ENCODE measurements around the gene RILPL2.
"Not testable (repeated sequence)": the region's sequence is repeated elsewhere in the genome, so short reads cannot be mapped to it uniquely, and the experiment has no call there.

The RILPL2 gene

GRCh38 chr12:123449249-123449733, 12.8 kb upstream of the RILPL2 start:
- DNase-seq, result no peak

- DNase-seq, result no peak
Observed at GRCh38 chr12:123446333-123446713, 9.8 kb upstream of the RILPL2 start.

GRCh38 chr12:123445388-123446332, 9.2 kb upstream of the RILPL2 start:
- DNase-seq, result no peak

- DNase-seq, result no peak
Observed at GRCh38 chr12:123444092-123445026, 7.9 kb upstream of the RILPL2 start.

- DNase-seq, result no peak
Observed at GRCh38 chr12:123442774-123443173, 6.3 kb upstream of the RILPL2 start.

- DNase-seq, result no peak
Observed at GRCh38 chr12:123441523-123442164, 5.2 kb upstream of the RILPL2 start.

- DNase-seq, result no peak
Observed at GRCh38 chr12:123435636-123436016, 858 bp downstream of the RILPL2 start.

- DNase-seq, result no peak
Observed at GRCh38 chr12:123433615-123434014, 2.9 kb downstream of the RILPL2 start.

- peak; percentile 25 for DNase-seq
Observed at GRCh38 chr12:123431951-123432817, 4.3 kb downstream of the RILPL2 start.

GRCh38 chr12:123429101-123429500, 7.4 kb downstream of the RILPL2 start:
- DNase-seq, result not testable (repeated sequence)

- DNase-seq, result no peak
Observed at GRCh38 chr12:123428591-123428990, 7.9 kb downstream of the RILPL2 start.

- peak; percentile 25 for DNase-seq
Observed at GRCh38 chr12:123427036-123427769, 9.3 kb downstream of the RILPL2 start.

- no peak for DNase-seq
Observed at GRCh38 chr12:123421314-123421713, 15.2 kb downstream of the RILPL2 start.

GRCh38 chr12:123410041-123410412, 26.5 kb downstream of the RILPL2 start:
- DNase-seq, result no peak

- DNase-seq, result not testable (repeated sequence)
Observed at GRCh38 chr12:123409284-123410040, 27.0 kb downstream of the RILPL2 start.

- not testable (repeated sequence) for DNase-seq
Observed at GRCh38 chr12:123408619-123409018, 27.9 kb downstream of the RILPL2 start.

- DNase-seq, result not testable (repeated sequence)
Observed at GRCh38 chr12:123407934-123408333, 28.6 kb downstream of the RILPL2 start.

- not testable (repeated sequence) for DNase-seq
Observed at GRCh38 chr12:123407269-123407668, 29.2 kb downstream of the RILPL2 start.

- no peak for DNase-seq
Observed at GRCh38 chr12:123404581-123404980, 31.9 kb downstream of the RILPL2 start.

Measured in T-helper 9 cell (primary cell).